ENCODE measurements around the gene NDRG2. TPM values are rescaled to one million over a fixed set of nuclear protein-coding genes. Genes with fewer than 3 reads are reported as not detected.
A peak's percentile ranks its signal among the peaks of the same experiment; 100 is the strongest.

The NDRG2 gene
- polyA plus RNA-seq, 3 donors = 6.8 to 11.7 (median 11.1) TPM

DNA sequence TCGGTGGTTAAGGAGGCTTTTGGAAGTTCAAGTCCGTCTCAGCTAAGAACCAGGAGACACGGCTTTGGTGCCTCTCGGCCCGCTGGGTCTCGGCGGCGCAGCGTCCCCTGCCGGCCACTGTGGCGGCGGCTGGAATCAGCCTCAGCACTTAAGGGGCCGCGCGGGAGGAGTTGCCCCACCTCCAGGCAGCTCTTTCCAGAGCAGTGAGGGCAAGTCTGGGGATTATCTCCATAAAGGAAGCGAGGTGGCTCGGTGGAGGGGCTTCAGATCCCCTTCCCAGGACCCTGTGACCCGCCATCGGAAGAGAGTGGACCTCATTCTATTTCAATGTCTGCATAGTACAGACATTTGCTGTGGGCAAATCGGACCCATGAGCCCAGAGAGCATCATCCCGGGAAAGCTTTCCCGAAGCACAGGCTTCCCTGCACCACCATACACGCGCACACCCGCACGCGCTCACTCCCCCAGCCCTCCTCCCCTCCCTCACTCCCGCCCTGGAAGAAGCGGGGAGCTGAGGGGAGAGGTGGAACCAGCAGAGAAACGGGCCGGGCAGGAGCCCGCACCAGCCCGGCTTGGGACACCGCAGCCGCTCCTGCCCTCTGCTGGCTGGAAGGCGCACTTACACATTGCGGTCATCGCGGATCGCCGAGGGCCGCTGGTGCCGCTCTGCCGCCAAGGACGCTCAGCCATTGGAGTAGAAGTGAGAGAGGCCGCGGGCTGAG, 53.7 kb downstream of the NDRG2 start:
- Histone ChIP-seq H2AFZ (ENCODE audit: insufficient read depth, low read depth, low read length, poor library complexity, severe bottlenecking) (peak overlapping the region; percentile 99), H3K9me3 (replicated peaks in 1 of 2; ENCODE audit: control insufficient read depth in 1 of 2, insufficient read depth in 1 of 2, low read length in 2 of 2) (no peaks in the 10 kb centered on the region), H3K4me3 (replicated peaks in 1 of 3; ENCODE audit: low read depth in 2 of 3, low read length in 3 of 3) (peak overlapping the region; percentile 70 to 92 (median 87)), H3K4me2 (replicated peaks; ENCODE audit: extremely low read depth, low read length, poor library complexity, severe bottlenecking) (peak overlapping the region; percentile 93), H3K36me3 (replicated peaks in 1 of 2; ENCODE audit: control insufficient read depth in 1 of 2, insufficient read depth in 2 of 2, low read length in 2 of 2) (no peaks in the 10 kb centered on the region), H3K4me1 (ENCODE audit: control insufficient read depth in 1 of 2, insufficient read depth in 2 of 2, low read length in 2 of 2) (peaks cover 10 to 16% of the 10 kb centered on the region in 2 donors), H3K27me3 (ENCODE audit: control insufficient read depth in 2 of 2, insufficient read depth in 2 of 2, low read length in 2 of 2) (no peaks in the 10 kb centered on the region), H4K20me1 (ENCODE audit: insufficient read depth, low read length) (no peaks in the 10 kb centered on the region), H3K27ac (ENCODE audit: low read depth in 1 of 2, low read length in 2 of 2) (peak overlapping the region in 1 of 2 donors; percentile 68), H3K79me2 (ENCODE audit: insufficient read depth, low read length) (no peaks in the 10 kb centered on the region), H3K9ac (ENCODE audit: insufficient read depth, low read length, poor library complexity, severe bottlenecking) (peak overlapping the region; percentile 69)
- peak; percentile 77 to 84 (median 83) for DNase-seq
- Mint-ChIP-seq H3K36me3 (no peaks in the 10 kb centered on the region), H3K4me3 (peak overlapping the region; percentile 91 to 96), H3K4me1 (peaks cover 24% of the 10 kb centered on the region), H3K9me3 (no peaks in the 10 kb centered on the region), H3K27me3 (ENCODE audit: low read depth in 3 of 3) (peaks cover 4 to 11% (median 8%) of the 10 kb centered on the region in 3 donors), H3K27ac (peak overlapping the region; percentile 70 to 89 (median 85))
- TF ChIP-seq, protein P1, sequence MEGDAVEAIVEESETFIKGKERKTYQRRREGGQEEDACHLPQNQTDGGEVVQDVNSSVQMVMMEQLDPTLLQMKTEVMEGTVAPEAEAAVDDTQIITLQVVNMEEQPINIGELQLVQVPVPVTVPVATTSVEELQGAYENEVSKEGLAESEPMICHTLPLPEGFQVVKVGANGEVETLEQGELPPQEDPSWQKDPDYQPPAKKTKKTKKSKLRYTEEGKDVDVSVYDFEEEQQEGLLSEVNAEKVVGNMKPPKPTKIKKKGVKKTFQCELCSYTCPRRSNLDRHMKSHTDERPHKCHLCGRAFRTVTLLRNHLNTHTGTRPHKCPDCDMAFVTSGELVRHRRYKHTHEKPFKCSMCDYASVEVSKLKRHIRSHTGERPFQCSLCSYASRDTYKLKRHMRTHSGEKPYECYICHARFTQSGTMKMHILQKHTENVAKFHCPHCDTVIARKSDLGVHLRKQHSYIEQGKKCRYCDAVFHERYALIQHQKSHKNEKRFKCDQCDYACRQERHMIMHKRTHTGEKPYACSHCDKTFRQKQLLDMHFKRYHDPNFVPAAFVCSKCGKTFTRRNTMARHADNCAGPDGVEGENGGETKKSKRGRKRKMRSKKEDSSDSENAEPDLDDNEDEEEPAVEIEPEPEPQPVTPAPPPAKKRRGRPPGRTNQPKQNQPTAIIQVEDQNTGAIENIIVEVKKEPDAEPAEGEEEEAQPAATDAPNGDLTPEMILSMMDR (IDR thresholded peaks at IDR 0.05) = peak; percentile 98
- under 1% methylated on average over 34 of the region's 47 CpGs for WGBS (ENCODE audit: insufficient coverage)
- intact Hi-C loops (cut with micrococcal nuclease) = loop anchor here (1.0 to 10.0 kb wide), 4 partner anchors 113 to 276 kb away; no protein-coding TSS in a partner anchor

DNA sequence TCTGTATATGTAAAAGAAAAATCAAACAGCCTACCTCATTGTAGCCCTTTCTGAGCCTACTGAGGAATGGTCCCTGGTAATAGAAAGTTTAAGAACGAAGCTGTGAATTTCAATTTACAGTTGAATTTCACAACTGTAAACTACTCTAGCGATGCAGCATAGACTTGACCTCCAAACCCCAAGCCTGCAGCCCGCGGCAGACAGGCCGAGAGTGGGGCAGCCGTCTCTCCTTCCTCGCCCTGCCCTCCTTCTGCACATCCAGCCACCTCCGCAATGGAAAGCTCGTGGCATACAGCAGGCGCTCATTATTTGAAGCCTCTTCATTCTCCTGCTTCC, 54.2 kb downstream of the NDRG2 start:
- peaks cover 24% of the 10 kb centered on the region for H3K4me1 Mint-ChIP-seq
- WGBS (ENCODE audit: insufficient coverage) = 3% methylated on average over 6 of the region's 10 CpGs
- H3K27ac Mint-ChIP-seq = peak overlapping the region in 5 of 7 donors; percentile 70 to 89 (median 80)
- H3K27me3 Mint-ChIP-seq (ENCODE audit: low read depth in 3 of 3) = peaks cover 4 to 11% (median 8%) of the 10 kb centered on the region in 3 donors
- Histone ChIP-seq H3K9me3 (replicated peaks in 1 of 2; ENCODE audit: control insufficient read depth in 1 of 2, insufficient read depth in 1 of 2, low read length in 2 of 2) (no peaks in the 10 kb centered on the region), H3K27me3 (ENCODE audit: control insufficient read depth in 2 of 2, insufficient read depth in 2 of 2, low read length in 2 of 2) (no peaks in the 10 kb centered on the region), H3K27ac (ENCODE audit: low read depth in 1 of 2, low read length in 2 of 2) (peak overlapping the region in 1 of 2 donors; percentile 68), H3K79me2 (ENCODE audit: insufficient read depth, low read length) (no peaks in the 10 kb centered on the region), H4K20me1 (ENCODE audit: insufficient read depth, low read length) (no peaks in the 10 kb centered on the region), H3K36me3 (replicated peaks in 1 of 2; ENCODE audit: control insufficient read depth in 1 of 2, insufficient read depth in 2 of 2, low read length in 2 of 2) (no peaks in the 10 kb centered on the region), H3K4me2 (replicated peaks; ENCODE audit: extremely low read depth, low read length, poor library complexity, severe bottlenecking) (peak overlapping the region; percentile 93), H3K9ac (ENCODE audit: insufficient read depth, low read length, poor library complexity, severe bottlenecking) (peak overlapping the region; percentile 69), H3K4me1 (ENCODE audit: control insufficient read depth in 1 of 2, insufficient read depth in 2 of 2, low read length in 2 of 2) (peaks cover 10 to 16% of the 10 kb centered on the region in 2 donors), H2AFZ (ENCODE audit: insufficient read depth, low read depth, low read length, poor library complexity, severe bottlenecking) (peak overlapping the region; percentile 99), H3K4me3 (replicated peaks in 1 of 3; ENCODE audit: low read depth in 2 of 3, low read length in 3 of 3) (peak overlapping the region; percentile 70 to 92 (median 87))
- DNase-seq = no peak
- TF ChIP-seq, protein P1 (IDR thresholded peaks at IDR 0.05) = no peak
- H3K4me3 Mint-ChIP-seq = peak overlapping the region; percentile 91 to 96
- H3K9me3 Mint-ChIP-seq = peaks cover 0 to 1% (median 0%) of the 10 kb centered on the region in 7 donors
- intact Hi-C loops (cut with micrococcal nuclease) = loop anchor here (5.0 to 10.0 kb wide), 3 partner anchors 113 to 276 kb away; no protein-coding TSS in a partner anchor
- H3K36me3 Mint-ChIP-seq = no peaks in the 10 kb centered on the region
